HUES6 (cell line): ENCODE measurements around the gene PTPRM.

ENCODE experiments used
- H3K27ac ChIP-seq: 2 replicates; pipeline ENCODE4 v1.7.0; 2013; ENCODE audit warnings: low read depth, mild to moderate bottlenecking, low read length, inconsistent platforms
- H3K27me3 ChIP-seq: 2 replicates; pipeline ENCODE4 v1.6.1; 2013; ENCODE audit warnings: low read length; ENCODE audit not compliant: control insufficient read depth, insufficient read depth
- H3K36me3 ChIP-seq: 2 replicates; pipeline ENCODE4 v1.6.1; 2013; ENCODE audit warnings: low read length; ENCODE audit not compliant: control insufficient read depth, insufficient read depth
- H3K4me1 ChIP-seq: 2 replicates; pipeline ENCODE4 v1.6.1; 2013; ENCODE audit warnings: low read length; ENCODE audit not compliant: control insufficient read depth, insufficient read depth
- H3K4me3 ChIP-seq: 2 replicates; pipeline ENCODE4 v1.5.1; 2013; ENCODE audit warnings: low read depth, low read length
- H3K9ac ChIP-seq: one replicate; pipeline ENCODE4 v1.6.1; 2013; ENCODE audit warnings: mild to moderate bottlenecking, low read length
- H3K9me3 ChIP-seq: 2 replicates; pipeline ENCODE4 v1.6.1; 2013; ENCODE audit warnings: low read depth, low read length; ENCODE audit not compliant: control insufficient read depth, insufficient read depth

The PTPRM gene

DNA sequence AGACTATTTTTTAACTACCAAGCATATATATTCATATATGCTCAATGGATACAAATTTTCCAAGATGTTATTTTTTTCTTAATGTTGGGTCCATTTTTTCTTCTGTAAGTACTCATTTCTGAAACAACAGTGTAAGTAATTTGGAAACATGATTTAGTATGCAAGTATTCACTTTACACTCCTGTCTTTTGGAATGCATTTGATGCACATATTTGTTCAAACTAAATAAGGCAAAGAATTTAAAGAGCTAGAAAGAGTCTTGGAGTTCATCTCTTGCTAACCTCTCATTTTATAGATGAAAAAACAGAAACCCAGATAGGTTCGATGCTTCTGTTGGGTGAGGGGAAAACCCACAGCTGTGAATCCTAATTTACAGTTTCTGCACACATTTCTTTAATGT, 602.6 kb downstream of the PTPRM start:
- no peaks in the 10 kb centered on the region for H3K27me3 ChIP-seq
- no peak overlapping the region for H3K9ac ChIP-seq
- no peak overlapping the region for H3K27ac ChIP-seq
- H3K9me3 ChIP-seq: no peaks in the 10 kb centered on the region
- peaks cover 1% of the 10 kb centered on the region; the same call in 1 of the 2 replicates for H3K4me1 ChIP-seq
- H3K4me3 ChIP-seq: no peak overlapping the region
- no peaks in the 10 kb centered on the region for H3K36me3 ChIP-seq

- Histone ChIP-seq H3K4me3 (no peak overlapping the region), H3K27ac (no peak overlapping the region), H3K27me3 (no peaks in the 10 kb centered on the region), H3K9ac (no peak overlapping the region), H3K9me3 (peaks cover 13% of the 10 kb centered on the region), H3K4me1 (peaks cover 14% of the 10 kb centered on the region; the same call in 1 of the 2 replicates), H3K36me3 (no peaks in the 10 kb centered on the region)
These were observed 607.7 kb downstream of the PTPRM start for GRCh38 chr18:8174771-8175170.

DNA sequence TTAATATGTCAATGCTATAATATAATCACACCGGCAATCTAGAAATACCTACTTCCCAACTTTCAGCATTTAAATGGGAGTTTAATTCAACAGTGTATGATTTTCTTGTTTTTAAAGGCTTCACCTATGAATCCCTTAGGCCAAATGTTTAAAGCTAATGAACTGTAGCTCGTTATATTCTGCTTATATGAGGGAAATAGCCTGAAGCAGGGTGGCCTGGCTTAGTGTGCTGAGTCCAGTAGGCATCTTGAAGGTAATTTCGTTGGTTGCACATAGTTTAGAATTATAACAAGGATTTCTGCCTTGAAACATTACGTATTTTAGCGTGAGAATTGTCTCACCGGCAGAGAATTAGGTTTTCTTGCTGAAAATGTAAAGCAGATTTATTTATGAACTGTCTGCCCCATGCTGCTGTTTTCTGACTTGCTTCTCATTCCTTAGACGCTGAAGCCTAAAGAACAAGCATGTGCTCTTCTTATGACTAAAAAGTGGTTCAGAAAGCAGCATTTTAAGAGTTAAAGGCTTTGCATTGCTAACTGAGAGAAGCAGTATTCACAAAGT, 608.5 kb downstream of the PTPRM start:
- H3K9ac ChIP-seq: no peak overlapping the region
- peaks cover 14% of the 10 kb centered on the region; the same call in 1 of the 2 replicates for H3K4me1 ChIP-seq
- H3K27ac ChIP-seq: no peak overlapping the region
- H3K27me3 ChIP-seq: no peaks in the 10 kb centered on the region
- no peak overlapping the region for H3K4me3 ChIP-seq
- no peaks in the 10 kb centered on the region for H3K36me3 ChIP-seq
- H3K9me3 ChIP-seq: peaks cover 21% of the 10 kb centered on the region

DNA sequence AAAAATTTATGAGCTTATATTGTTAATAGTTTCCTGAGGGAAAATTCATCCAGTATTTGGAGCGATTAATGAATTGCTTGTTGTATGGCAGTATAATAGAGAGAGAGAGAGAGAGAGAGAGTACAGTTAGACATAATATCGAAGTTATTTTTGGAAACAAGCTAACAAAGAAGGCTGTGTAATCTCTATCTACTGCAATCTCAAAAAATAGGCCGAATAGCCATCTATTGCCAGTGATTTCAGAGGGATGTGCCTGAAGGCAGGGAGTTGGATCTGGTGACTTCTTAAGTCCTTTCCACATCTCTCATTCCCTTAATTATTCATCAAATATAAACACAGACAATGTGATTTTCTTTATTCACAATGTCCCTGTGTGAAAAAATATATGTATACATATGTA, 609.0 kb downstream of the PTPRM start:
- peaks cover 14% of the 10 kb centered on the region; the same call in 1 of the 2 replicates for H3K4me1 ChIP-seq
- H3K27me3 ChIP-seq: no peaks in the 10 kb centered on the region
- H3K27ac ChIP-seq: no peak overlapping the region
- H3K4me3 ChIP-seq: no peak overlapping the region
- no peak overlapping the region for H3K9ac ChIP-seq
- H3K9me3 ChIP-seq: peaks cover 25% of the 10 kb centered on the region
- H3K36me3 ChIP-seq: no peaks in the 10 kb centered on the region

- peaks cover 14% of the 10 kb centered on the region; the same call in 1 of the 2 replicates for H3K4me1 ChIP-seq
- H3K36me3 ChIP-seq: no peaks in the 10 kb centered on the region
- H3K27ac ChIP-seq: no peak overlapping the region
- no peak overlapping the region for H3K4me3 ChIP-seq
- no peak overlapping the region for H3K9ac ChIP-seq
- peaks cover 25% of the 10 kb centered on the region for H3K9me3 ChIP-seq
- H3K27me3 ChIP-seq: no peaks in the 10 kb centered on the region
These were observed 609.4 kb downstream of the PTPRM start for GRCh38 chr18:8176554-8176953.

DNA sequence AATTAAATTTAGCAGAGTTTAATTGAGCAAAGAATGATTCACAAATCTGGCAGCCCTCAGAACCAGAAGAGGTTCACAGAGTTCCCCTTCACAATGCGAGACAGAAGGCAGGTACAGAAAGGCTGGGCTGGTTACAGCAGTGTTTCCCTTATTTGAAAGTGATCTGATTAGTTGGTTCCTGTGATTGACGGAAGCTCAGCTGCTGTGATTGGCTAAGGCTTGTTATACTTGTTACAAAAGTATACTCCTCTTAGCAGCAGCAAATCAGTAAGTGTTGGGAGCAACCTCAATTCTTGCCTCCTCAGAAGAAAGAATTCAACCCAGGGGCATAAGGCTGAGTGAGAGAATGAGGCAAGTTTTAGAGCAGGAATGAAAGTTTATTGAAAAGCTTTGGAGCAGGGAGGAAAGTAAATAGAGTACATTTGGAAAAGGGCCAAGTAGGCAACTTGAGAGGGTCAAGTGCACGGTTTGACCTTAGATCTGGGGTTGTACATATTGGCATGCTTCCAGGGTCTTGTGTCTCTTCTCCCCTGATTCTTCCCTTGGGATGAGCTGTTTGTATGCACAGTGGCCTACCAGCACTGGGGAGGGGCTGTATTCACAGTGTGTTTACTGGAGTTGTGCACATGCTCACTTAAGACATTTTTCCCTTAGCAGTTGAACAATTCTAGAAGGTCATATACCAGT, 610.4 kb downstream of the PTPRM start:
- Histone ChIP-seq H3K36me3 (no peaks in the 10 kb centered on the region), H3K9me3 (peaks cover 25% of the 10 kb centered on the region), H3K27ac (no peak overlapping the region), H3K4me3 (no peak overlapping the region), H3K4me1 (peaks cover 14% of the 10 kb centered on the region; the same call in 1 of the 2 replicates), H3K27me3 (no peaks in the 10 kb centered on the region), H3K9ac (no peak overlapping the region)

DNA sequence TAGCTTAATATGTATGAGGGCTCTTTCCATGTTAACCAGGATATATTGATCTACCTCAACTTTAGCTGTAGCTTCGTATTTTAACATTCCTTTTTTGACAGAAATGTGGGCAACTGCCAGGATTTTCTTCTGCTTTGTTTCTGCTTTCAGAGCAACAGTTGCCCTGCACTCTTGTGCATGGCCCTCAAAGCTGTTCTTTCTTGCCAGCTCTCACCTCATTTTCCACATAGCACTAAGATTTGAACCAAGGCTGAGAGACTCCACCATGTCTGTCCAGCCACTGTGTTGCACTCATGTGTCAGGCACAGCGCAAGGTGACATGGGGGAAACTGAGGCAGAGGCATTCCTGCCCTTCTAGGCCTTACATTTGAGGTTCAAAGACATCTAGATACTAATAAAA, 619.3 kb downstream of the PTPRM start:
- Histone ChIP-seq H3K36me3 (no peaks in the 10 kb centered on the region), H3K4me3 (no peak overlapping the region), H3K9ac (no peak overlapping the region), H3K27ac (no peak overlapping the region), H3K4me1 (no peaks in the 10 kb centered on the region), H3K27me3 (no peaks in the 10 kb centered on the region), H3K9me3 (no peaks in the 10 kb centered on the region)

- no peaks in the 10 kb centered on the region for H3K27me3 ChIP-seq
- no peak overlapping the region for H3K9ac ChIP-seq
- no peaks in the 10 kb centered on the region for H3K4me1 ChIP-seq
- no peak overlapping the region for H3K4me3 ChIP-seq
- no peaks in the 10 kb centered on the region for H3K9me3 ChIP-seq
- no peak overlapping the region for H3K27ac ChIP-seq
- no peaks in the 10 kb centered on the region for H3K36me3 ChIP-seq
These were observed 621.1 kb downstream of the PTPRM start for GRCh38 chr18:8188184-8188583.

DNA sequence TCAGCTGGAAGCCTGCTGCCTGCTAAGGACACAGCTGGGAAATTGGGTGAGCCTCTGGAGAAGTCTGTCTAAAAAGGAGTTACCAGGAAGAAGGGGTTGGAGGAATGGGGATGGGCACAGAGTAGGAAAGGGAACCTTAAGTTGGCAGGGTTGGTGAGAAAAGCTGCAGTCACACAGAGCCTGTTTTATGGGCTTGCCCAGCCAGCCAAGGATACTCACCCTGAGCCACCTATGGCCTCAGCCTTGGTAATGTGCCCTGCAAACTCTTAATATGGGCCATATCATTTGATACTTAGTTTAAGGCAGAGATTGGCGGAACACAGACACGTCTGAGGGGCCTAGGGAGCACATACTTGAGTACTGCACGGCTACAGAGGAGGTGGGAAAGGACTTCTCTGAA, 623.9 kb downstream of the PTPRM start:
- Histone ChIP-seq H3K4me3 (no peak overlapping the region), H3K36me3 (no peaks in the 10 kb centered on the region), H3K9me3 (no peaks in the 10 kb centered on the region), H3K27ac (no peak overlapping the region), H3K4me1 (no peaks in the 10 kb centered on the region), H3K27me3 (no peaks in the 10 kb centered on the region), H3K9ac (no peak overlapping the region)

GRCh38 chr18:8194431-8194830, 627.3 kb downstream of the PTPRM start:
- Histone ChIP-seq H3K9me3 (no peaks in the 10 kb centered on the region), H3K36me3 (no peaks in the 10 kb centered on the region), H3K9ac (no peak overlapping the region), H3K27ac (no peak overlapping the region), H3K4me1 (no peaks in the 10 kb centered on the region), H3K27me3 (no peaks in the 10 kb centered on the region), H3K4me3 (no peak overlapping the region)

GRCh38 chr18:8196238-8196637, 629.1 kb downstream of the PTPRM start:
- H3K9me3 ChIP-seq: no peaks in the 10 kb centered on the region
- no peak overlapping the region for H3K9ac ChIP-seq
- no peak overlapping the region for H3K27ac ChIP-seq
- no peaks in the 10 kb centered on the region for H3K36me3 ChIP-seq
- no peaks in the 10 kb centered on the region for H3K27me3 ChIP-seq
- 0 out of 2 replicates have a peak, but pooled peaks cover 5% of the 10 kb centered on the region for H3K4me1 ChIP-seq
- H3K4me3 ChIP-seq: no peak overlapping the region
